ENCODE data around the gene IL1RAPL1.

Gene IL1RAPL1

DNA sequence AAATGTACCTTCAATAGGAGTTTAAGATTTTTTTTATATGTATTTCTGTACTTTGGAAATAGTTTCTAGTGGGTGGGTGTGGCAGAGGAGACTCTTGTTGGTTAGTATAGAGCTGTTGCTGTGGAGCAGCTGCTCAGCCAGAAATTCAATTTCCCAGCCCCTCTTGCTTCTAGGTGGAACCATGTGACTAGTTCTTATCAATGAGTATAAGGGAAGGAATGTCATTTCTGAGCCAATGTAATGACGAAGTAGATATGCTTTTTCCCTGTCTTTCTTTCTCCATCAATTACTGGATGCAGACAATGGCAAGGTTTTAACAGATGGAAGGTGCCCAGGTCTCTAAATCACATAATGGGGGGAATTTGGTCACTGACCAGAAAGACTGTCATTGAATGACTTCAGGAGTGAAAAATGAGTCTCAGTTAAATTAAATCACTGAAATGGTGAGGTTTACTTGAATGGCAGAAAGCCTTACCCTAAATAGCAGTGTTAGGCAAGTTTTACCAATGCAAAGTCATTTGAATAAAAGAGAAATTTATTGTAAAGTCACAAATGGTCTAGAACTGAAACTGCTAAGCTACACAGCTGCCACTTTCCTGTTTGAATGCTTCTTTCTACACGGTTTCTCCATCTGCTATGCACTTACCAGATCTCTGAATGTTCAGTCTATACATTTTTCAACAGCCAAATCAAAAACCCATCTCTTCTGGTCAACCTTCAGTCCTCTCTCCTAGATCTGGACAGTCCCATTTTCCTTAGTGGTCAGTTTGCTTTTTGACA is 832.7 kb downstream of the IL1RAPL1 start:
- Histone ChIP-seq H3K27ac (ENCODE audit: low read depth, low read length) (no peak overlapping the region), H3K4me3 (ENCODE audit: low read depth in 1 of 2, low read length in 2 of 2) (no peak overlapping the region), H3K9me3 (ENCODE audit: control insufficient read depth in 1 of 2, low read length in 2 of 2) (no peaks in the 10 kb centered on the region), H3K27me3 (ENCODE audit: control insufficient read depth in 1 of 2, insufficient read depth in 2 of 2, low read length in 2 of 2) (no peaks in the 10 kb centered on the region), H3K9ac (ENCODE audit: low read depth in 1 of 2, low read length in 2 of 2) (no peak overlapping the region), H3K36me3 (ENCODE audit: control insufficient read depth in 1 of 2, insufficient read depth in 2 of 2, low read length in 2 of 2) (no peaks in the 10 kb centered on the region), H3K4me1 (ENCODE audit: control insufficient read depth in 1 of 2, insufficient read depth in 2 of 2, low read length in 2 of 2) (no peaks in the 10 kb centered on the region)

DNA sequence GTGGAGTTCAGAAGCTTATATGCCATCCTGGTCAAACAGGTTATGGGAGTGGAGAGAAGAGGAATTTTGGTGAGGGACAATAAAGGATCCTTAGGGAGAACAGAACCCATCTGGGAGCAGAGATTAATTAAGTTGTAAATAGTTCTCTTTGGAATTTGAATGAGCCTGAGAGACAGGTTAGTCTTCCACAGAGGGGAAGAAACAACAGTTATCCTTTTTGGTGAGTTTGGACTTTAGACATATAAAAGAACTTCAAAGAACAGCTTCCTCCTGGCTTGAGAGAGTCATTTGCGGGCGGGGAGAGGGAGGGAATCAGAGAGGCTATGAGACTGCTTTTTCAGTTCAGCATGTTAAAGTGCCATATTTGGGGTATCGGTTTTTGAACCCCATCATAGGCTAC is 834.8 kb downstream of the IL1RAPL1 start:
- Histone ChIP-seq H3K36me3 (ENCODE audit: control insufficient read depth in 1 of 2, insufficient read depth in 2 of 2, low read length in 2 of 2) (no peaks in the 10 kb centered on the region), H3K27ac (ENCODE audit: low read depth, low read length) (no peak overlapping the region), H3K9ac (ENCODE audit: low read depth in 1 of 2, low read length in 2 of 2) (no peak overlapping the region), H3K9me3 (ENCODE audit: control insufficient read depth in 1 of 2, low read length in 2 of 2) (no peaks in the 10 kb centered on the region), H3K27me3 (ENCODE audit: control insufficient read depth in 1 of 2, insufficient read depth in 2 of 2, low read length in 2 of 2) (no peaks in the 10 kb centered on the region), H3K4me3 (ENCODE audit: low read depth in 1 of 2, low read length in 2 of 2) (no peak overlapping the region), H3K4me1 (ENCODE audit: control insufficient read depth in 1 of 2, insufficient read depth in 2 of 2, low read length in 2 of 2) (no peaks in the 10 kb centered on the region)

- no peaks in the 10 kb centered on the region for H3K36me3 ChIP-seq (ENCODE audit: control insufficient read depth in 1 of 2, insufficient read depth in 2 of 2, low read length in 2 of 2)
- H3K9me3 ChIP-seq (ENCODE audit: control insufficient read depth in 1 of 2, low read length in 2 of 2) = peaks cover 0 to 6% of the 10 kb centered on the region in 2 donors
- H3K4me1 ChIP-seq (ENCODE audit: control insufficient read depth in 1 of 2, insufficient read depth in 2 of 2, low read length in 2 of 2) = no peaks in the 10 kb centered on the region
- H3K9ac ChIP-seq (ENCODE audit: low read depth in 1 of 2, low read length in 2 of 2) = no peak overlapping the region
- H3K4me3 ChIP-seq (ENCODE audit: low read depth in 1 of 2, low read length in 2 of 2) = no peak overlapping the region
- H3K27me3 ChIP-seq (ENCODE audit: control insufficient read depth in 1 of 2, insufficient read depth in 2 of 2, low read length in 2 of 2) = no peaks in the 10 kb centered on the region
- H3K27ac ChIP-seq (ENCODE audit: low read depth, low read length) = no peak overlapping the region
Observed at GRCh38 chrX:29431895-29432294, 844.6 kb downstream of the IL1RAPL1 start.

GRCh38 chrX:29432534-29432933 is 845.3 kb downstream of the IL1RAPL1 start:
- Histone ChIP-seq H3K4me3 (ENCODE audit: low read depth in 1 of 2, low read length in 2 of 2) (no peak overlapping the region), H3K9me3 (ENCODE audit: control insufficient read depth in 1 of 2, low read length in 2 of 2) (peaks cover 0 to 6% of the 10 kb centered on the region in 2 donors), H3K27ac (ENCODE audit: low read depth, low read length) (no peak overlapping the region)

DNA sequence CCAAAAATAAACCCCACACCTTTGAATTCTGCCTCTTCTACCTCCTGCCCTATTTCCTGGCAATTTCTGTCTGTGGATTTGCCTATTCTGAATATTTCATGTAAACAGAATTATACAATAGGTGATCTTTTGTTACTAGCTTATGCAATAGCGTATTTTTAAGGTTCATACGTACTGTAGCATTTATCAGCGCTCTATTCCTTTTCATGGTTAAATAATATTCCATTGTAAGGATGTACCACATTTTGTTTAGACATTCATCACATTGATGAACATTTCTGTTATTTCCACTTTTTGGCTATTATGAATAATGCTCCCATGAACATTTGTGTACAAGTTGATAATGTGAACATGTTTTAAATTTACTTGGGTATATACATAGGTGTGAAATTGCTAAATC is 847.7 kb downstream of the IL1RAPL1 start:
- H3K36me3 ChIP-seq (ENCODE audit: control insufficient read depth in 1 of 2, insufficient read depth in 2 of 2, low read length in 2 of 2) = no peaks in the 10 kb centered on the region
- H3K9ac ChIP-seq (ENCODE audit: low read depth in 1 of 2, low read length in 2 of 2) = no peak overlapping the region
- H3K9me3 ChIP-seq (ENCODE audit: control insufficient read depth in 1 of 2, low read length in 2 of 2) = peaks cover 0 to 6% of the 10 kb centered on the region in 2 donors
- no peak overlapping the region for H3K4me3 ChIP-seq (ENCODE audit: low read depth in 1 of 2, low read length in 2 of 2)
- H3K27me3 ChIP-seq (ENCODE audit: control insufficient read depth in 1 of 2, insufficient read depth in 2 of 2, low read length in 2 of 2) = no peaks in the 10 kb centered on the region
- H3K27ac ChIP-seq (ENCODE audit: low read depth, low read length) = no peak overlapping the region
- no peaks in the 10 kb centered on the region for H3K4me1 ChIP-seq (ENCODE audit: control insufficient read depth in 1 of 2, insufficient read depth in 2 of 2, low read length in 2 of 2)

More at GRCh38 chrX:29432534-29432933, 845.3 kb downstream of the IL1RAPL1 start:
- Histone ChIP-seq H3K36me3 (ENCODE audit: control insufficient read depth in 1 of 2, insufficient read depth in 2 of 2, low read length in 2 of 2) (no peaks in the 10 kb centered on the region), H3K4me1 (ENCODE audit: control insufficient read depth in 1 of 2, insufficient read depth in 2 of 2, low read length in 2 of 2) (no peaks in the 10 kb centered on the region), H3K9ac (ENCODE audit: low read depth in 1 of 2, low read length in 2 of 2) (no peak overlapping the region), H3K27me3 (ENCODE audit: control insufficient read depth in 1 of 2, insufficient read depth in 2 of 2, low read length in 2 of 2) (no peaks in the 10 kb centered on the region)

GRCh38 chrX:29435396-29435795 is 848.1 kb downstream of the IL1RAPL1 start:
- Histone ChIP-seq H3K27ac (ENCODE audit: low read depth, low read length) (no peak overlapping the region), H3K4me1 (ENCODE audit: control insufficient read depth in 1 of 2, insufficient read depth in 2 of 2, low read length in 2 of 2) (no peaks in the 10 kb centered on the region)

GRCh38 chrX:29447867-29448266 is 860.6 kb downstream of the IL1RAPL1 start:
- H3K4me3 ChIP-seq (ENCODE audit: low read depth in 1 of 2, low read length in 2 of 2) = no peak overlapping the region
- no peak overlapping the region for H3K27ac ChIP-seq (ENCODE audit: low read depth, low read length)
- H3K9me3 ChIP-seq (ENCODE audit: control insufficient read depth in 1 of 2, low read length in 2 of 2) = no peaks in the 10 kb centered on the region
- H3K36me3 ChIP-seq (ENCODE audit: control insufficient read depth in 1 of 2, insufficient read depth in 2 of 2, low read length in 2 of 2) = no peaks in the 10 kb centered on the region
- no peaks in the 10 kb centered on the region for H3K4me1 ChIP-seq (ENCODE audit: control insufficient read depth in 1 of 2, insufficient read depth in 2 of 2, low read length in 2 of 2)
- no peaks in the 10 kb centered on the region for H3K27me3 ChIP-seq (ENCODE audit: control insufficient read depth in 1 of 2, insufficient read depth in 2 of 2, low read length in 2 of 2)
- H3K9ac ChIP-seq (ENCODE audit: low read depth in 1 of 2, low read length in 2 of 2) = no peak overlapping the region

More at GRCh38 chrX:29435396-29435795, 848.1 kb downstream of the IL1RAPL1 start:
- no peaks in the 10 kb centered on the region for H3K27me3 ChIP-seq (ENCODE audit: control insufficient read depth in 1 of 2, insufficient read depth in 2 of 2, low read length in 2 of 2)
- H3K9me3 ChIP-seq (ENCODE audit: control insufficient read depth in 1 of 2, low read length in 2 of 2) = peaks cover 0 to 6% of the 10 kb centered on the region in 2 donors
- H3K9ac ChIP-seq (ENCODE audit: low read depth in 1 of 2, low read length in 2 of 2) = no peak overlapping the region
- H3K36me3 ChIP-seq (ENCODE audit: control insufficient read depth in 1 of 2, insufficient read depth in 2 of 2, low read length in 2 of 2) = no peaks in the 10 kb centered on the region
- H3K4me3 ChIP-seq (ENCODE audit: low read depth in 1 of 2, low read length in 2 of 2) = no peak overlapping the region

- Histone ChIP-seq H3K27me3 (ENCODE audit: control insufficient read depth in 1 of 2, insufficient read depth in 2 of 2, low read length in 2 of 2) (no peaks in the 10 kb centered on the region), H3K4me1 (ENCODE audit: control insufficient read depth in 1 of 2, insufficient read depth in 2 of 2, low read length in 2 of 2) (no peaks in the 10 kb centered on the region), H3K36me3 (ENCODE audit: control insufficient read depth in 1 of 2, insufficient read depth in 2 of 2, low read length in 2 of 2) (no peaks in the 10 kb centered on the region), H3K27ac (ENCODE audit: low read depth, low read length) (no peak overlapping the region), H3K9me3 (ENCODE audit: control insufficient read depth in 1 of 2, low read length in 2 of 2) (no peaks in the 10 kb centered on the region), H3K9ac (ENCODE audit: low read depth in 1 of 2, low read length in 2 of 2) (no peak overlapping the region), H3K4me3 (ENCODE audit: low read depth in 1 of 2, low read length in 2 of 2) (no peak overlapping the region)
Observed at GRCh38 chrX:29453333-29453732, 866.1 kb downstream of the IL1RAPL1 start.

- no peak overlapping the region for H3K4me3 ChIP-seq (ENCODE audit: low read depth in 1 of 2, low read length in 2 of 2)
- no peaks in the 10 kb centered on the region for H3K9me3 ChIP-seq (ENCODE audit: control insufficient read depth in 1 of 2, low read length in 2 of 2)
- H3K36me3 ChIP-seq (ENCODE audit: control insufficient read depth in 1 of 2, insufficient read depth in 2 of 2, low read length in 2 of 2) = no peaks in the 10 kb centered on the region
- no peak overlapping the region for H3K27ac ChIP-seq (ENCODE audit: low read depth, low read length)
- no peaks in the 10 kb centered on the region for H3K27me3 ChIP-seq (ENCODE audit: control insufficient read depth in 1 of 2, insufficient read depth in 2 of 2, low read length in 2 of 2)
- no peak overlapping the region for H3K9ac ChIP-seq (ENCODE audit: low read depth in 1 of 2, low read length in 2 of 2)
- H3K4me1 ChIP-seq (ENCODE audit: control insufficient read depth in 1 of 2, insufficient read depth in 2 of 2, low read length in 2 of 2) = no peaks in the 10 kb centered on the region
Observed at GRCh38 chrX:29455702-29456101, 868.5 kb downstream of the IL1RAPL1 start.

- Histone ChIP-seq H3K27me3 (ENCODE audit: control insufficient read depth in 1 of 2, insufficient read depth in 2 of 2, low read length in 2 of 2) (no peaks in the 10 kb centered on the region), H3K36me3 (ENCODE audit: control insufficient read depth in 1 of 2, insufficient read depth in 2 of 2, low read length in 2 of 2) (no peaks in the 10 kb centered on the region), H3K9me3 (ENCODE audit: control insufficient read depth in 1 of 2, low read length in 2 of 2) (no peaks in the 10 kb centered on the region), H3K27ac (ENCODE audit: low read depth, low read length) (no peak overlapping the region), H3K4me1 (ENCODE audit: control insufficient read depth in 1 of 2, insufficient read depth in 2 of 2, low read length in 2 of 2) (no peaks in the 10 kb centered on the region), H3K4me3 (ENCODE audit: low read depth in 1 of 2, low read length in 2 of 2) (no peak overlapping the region), H3K9ac (ENCODE audit: low read depth in 1 of 2, low read length in 2 of 2) (no peak overlapping the region)
Observed at GRCh38 chrX:29461039-29461438, 873.8 kb downstream of the IL1RAPL1 start.

Measured in duodenal mucosa (tissue), 2 donors.